ENCODE data around the gene CD1C. TPM values are rescaled to one million over a fixed set of nuclear protein-coding genes. Genes with fewer than 3 reads are reported as not detected.

The CD1C gene
- total RNA-seq, 1 experiment from 2014 or later, result not detected

DNA sequence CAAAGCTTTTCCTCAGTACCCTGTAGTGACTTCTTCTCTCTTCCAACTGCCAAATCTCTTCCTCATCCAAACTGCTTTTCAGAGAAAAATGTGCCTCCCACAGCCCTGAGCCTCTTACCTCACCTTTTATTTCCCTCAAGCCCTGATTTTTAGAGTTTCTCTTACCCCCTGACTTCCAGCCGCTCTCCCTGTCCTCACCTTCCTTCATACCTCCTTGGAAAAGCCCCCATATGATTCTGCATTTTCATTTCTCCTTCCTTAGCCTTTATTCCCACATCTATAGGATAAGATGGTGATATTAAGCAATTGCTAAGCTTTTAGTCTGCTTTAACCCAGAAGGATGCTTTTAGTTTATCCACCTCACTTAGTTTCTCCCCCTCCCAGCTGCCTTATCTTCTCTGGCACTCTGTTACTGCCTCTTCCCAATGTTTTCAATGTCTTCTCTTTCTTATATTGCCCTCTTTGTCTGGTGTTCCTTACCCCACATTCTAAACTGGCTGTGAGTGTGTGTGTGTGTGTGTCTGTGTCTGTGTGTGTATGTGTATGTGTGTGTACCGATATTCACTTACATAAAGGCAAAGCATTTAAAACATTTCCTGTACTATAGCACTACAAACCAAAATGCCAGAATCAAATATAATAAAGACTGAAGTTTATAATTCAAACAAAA, 41.9 kb downstream of the CD1C start, which contains the start of gene CD1B:
CD1B (minus strand) TSS at position 51 of the 670 bp plus-strand sequence. CDS start 108 bp downstream, outside the sequence.
- ChIA-PET CTCF (no interaction called here), POLR2A (ENCODE audit: unreplicated experiment) (no interaction called here)
- Histone ChIP-seq H3K36me3 (ENCODE audit: low read depth, low read length) (no peaks in the 10 kb centered on the region), H2AFZ (ENCODE audit: low read length) (no peak within 1 kb of the TSS), H3K9me3 (ENCODE audit: low read length) (0 out of 2 replicates have a peak, but pooled peaks cover 4% of the 10 kb centered on the region), H3K27me3 (ENCODE audit: low read length) (peaks cover 20% of the 10 kb centered on the region), H3K4me3 (ENCODE audit: low read length) (no peak within 1 kb of the TSS), H3K79me2 (ENCODE audit: low read length) (no peaks in the 10 kb centered on the region), H3K9me2 (replicated peaks; ENCODE audit: low read length) (no peaks in the 10 kb centered on the region), H3K27ac (ENCODE audit: low read length) (no peak within 1 kb of the TSS), H3F3A (ENCODE audit: low read length, unreplicated experiment) (no peaks in the 10 kb centered on the region), H3K4me1 (ENCODE audit: insufficient read depth, low read length) (no peaks in the 10 kb centered on the region), H3K9ac (ENCODE audit: low read length) (no peak within 1 kb of the TSS), H4K20me1 (ENCODE audit: low read length) (no peaks in the 10 kb centered on the region), H3K4me2 (ENCODE audit: low read length) (no peak within 1 kb of the TSS)
- DNase-seq (no peak), ATAC-seq (no peak)
- no TSS peak for BruUV-seq (replicated peaks)
- intact Hi-C loops (cut with micrococcal nuclease), result no loop called here
- TF ChIP-seq EZH2phosphoT487 (IDR thresholded peaks at IDR 0.05; ENCODE audit: borderline replicate concordance, low read length), result no peak

DNA sequence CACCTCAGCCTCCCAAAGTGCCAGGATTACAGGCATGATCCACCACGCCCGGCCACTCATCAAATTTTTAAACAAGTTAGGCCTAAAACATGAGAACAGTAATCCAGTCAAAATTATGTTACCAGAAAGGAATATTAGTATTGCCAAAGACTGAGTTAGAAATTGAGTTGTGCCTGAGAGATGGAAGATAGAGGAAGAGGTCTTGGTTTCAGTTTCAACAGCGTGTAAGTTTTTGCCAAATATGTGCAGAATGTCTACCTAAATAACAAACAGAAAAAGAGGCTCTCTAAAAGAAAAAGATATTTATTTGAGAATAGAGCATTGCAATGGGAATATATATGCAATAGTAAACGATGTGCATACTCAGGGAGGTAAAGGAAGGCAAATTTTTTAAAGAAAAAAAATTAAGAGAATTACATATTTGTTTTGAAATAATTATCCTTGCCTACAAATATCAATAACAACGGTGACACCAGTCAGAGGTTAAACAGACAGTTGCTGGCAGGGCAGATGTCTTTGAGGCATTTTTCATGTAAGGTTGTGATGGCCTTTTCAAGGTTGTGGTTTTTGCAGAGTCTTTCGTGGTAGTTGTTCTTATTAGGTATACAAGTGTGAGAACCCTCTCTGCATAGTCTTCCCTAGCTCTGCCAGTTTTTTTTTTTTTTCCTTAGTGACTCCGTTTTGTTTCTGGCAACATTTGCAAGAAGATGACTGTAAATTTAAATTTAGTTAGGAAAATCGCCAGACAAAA, 43.9 kb downstream of the CD1C start:
- no peaks in the 10 kb centered on the region for H3K36me3 ChIP-seq (ENCODE audit: low read depth, low read length)
- 0 out of 2 replicates have a peak, but pooled peaks cover 4% of the 10 kb centered on the region for H3K9me3 ChIP-seq (ENCODE audit: low read length)
- H3K9ac ChIP-seq (ENCODE audit: low read length), result no peak overlapping the region
- ChIA-PET CTCF (no interaction called here), POLR2A (ENCODE audit: unreplicated experiment) (no interaction called here)
- H3K27ac ChIP-seq (ENCODE audit: low read length), result no peak overlapping the region
- no peak overlapping the region for H3K4me3 ChIP-seq (ENCODE audit: low read length)
- no peaks in the 10 kb centered on the region for H3F3A ChIP-seq (ENCODE audit: low read length, unreplicated experiment)
- no peak for TF ChIP-seq EZH2 (IDR thresholded peaks at IDR 0.05; ENCODE audit: low read length, unreplicated experiment)
- TF ChIP-seq EZH2phosphoT487 (IDR thresholded peaks at IDR 0.05; ENCODE audit: borderline replicate concordance, low read length), result no peak
- TF ChIP-seq, protein P1, sequence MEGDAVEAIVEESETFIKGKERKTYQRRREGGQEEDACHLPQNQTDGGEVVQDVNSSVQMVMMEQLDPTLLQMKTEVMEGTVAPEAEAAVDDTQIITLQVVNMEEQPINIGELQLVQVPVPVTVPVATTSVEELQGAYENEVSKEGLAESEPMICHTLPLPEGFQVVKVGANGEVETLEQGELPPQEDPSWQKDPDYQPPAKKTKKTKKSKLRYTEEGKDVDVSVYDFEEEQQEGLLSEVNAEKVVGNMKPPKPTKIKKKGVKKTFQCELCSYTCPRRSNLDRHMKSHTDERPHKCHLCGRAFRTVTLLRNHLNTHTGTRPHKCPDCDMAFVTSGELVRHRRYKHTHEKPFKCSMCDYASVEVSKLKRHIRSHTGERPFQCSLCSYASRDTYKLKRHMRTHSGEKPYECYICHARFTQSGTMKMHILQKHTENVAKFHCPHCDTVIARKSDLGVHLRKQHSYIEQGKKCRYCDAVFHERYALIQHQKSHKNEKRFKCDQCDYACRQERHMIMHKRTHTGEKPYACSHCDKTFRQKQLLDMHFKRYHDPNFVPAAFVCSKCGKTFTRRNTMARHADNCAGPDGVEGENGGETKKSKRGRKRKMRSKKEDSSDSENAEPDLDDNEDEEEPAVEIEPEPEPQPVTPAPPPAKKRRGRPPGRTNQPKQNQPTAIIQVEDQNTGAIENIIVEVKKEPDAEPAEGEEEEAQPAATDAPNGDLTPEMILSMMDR (conservative IDR thresholded peaks at IDR 0.05; ENCODE audit: low read depth, low read length), result no peak
- H4K20me1 ChIP-seq (ENCODE audit: low read length), result no peaks in the 10 kb centered on the region
- no peak overlapping the region for H3K4me2 ChIP-seq (ENCODE audit: low read length)
- H3K9me2 ChIP-seq (replicated peaks; ENCODE audit: low read length), result no peaks in the 10 kb centered on the region
- no peaks in the 10 kb centered on the region for H3K4me1 ChIP-seq (ENCODE audit: insufficient read depth, low read length)
- no peak overlapping the region for H2AFZ ChIP-seq (ENCODE audit: low read length)
- peaks cover 20% of the 10 kb centered on the region for H3K27me3 ChIP-seq (ENCODE audit: low read length)
- intact Hi-C loops (cut with micrococcal nuclease), result no loop called here
- BruUV-seq (replicated peaks), result no TSS peak
- ATAC-seq, result no peak
- no peaks in the 10 kb centered on the region for H3K79me2 ChIP-seq (ENCODE audit: low read length)
- DNase-seq, result no peak

DNA sequence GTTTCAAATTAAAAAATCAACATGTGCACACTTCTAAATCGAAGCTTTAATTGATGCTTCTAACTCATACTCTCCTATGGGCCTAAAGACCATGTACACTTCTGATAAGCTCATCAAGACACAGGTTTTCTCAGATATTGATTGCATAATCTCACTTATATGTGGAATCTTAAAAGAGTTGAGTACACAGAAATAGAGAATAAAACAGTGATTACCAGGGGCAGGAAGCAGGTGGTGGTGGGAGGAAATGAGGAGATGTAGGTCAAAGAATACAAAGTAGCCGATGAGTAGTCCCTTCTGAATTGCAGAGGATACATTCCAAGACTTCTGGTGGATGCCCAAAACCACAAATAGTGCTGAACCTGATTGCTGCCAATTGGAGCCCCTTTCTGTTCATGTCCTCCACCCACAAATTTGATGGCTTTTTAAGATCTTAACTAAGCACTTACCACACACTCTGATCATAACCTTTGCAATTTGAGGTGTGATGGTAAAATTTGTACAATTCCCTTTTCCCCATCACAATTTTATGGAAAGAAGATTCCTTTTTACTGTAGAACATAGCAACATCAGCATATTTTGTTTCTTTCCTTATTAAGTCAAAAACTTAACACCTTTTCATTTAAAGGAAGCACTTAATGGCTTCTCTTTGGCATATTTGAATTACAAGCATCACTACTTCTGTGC, 44.9 kb downstream of the CD1C start:
- no peaks in the 10 kb centered on the region for H3F3A ChIP-seq (ENCODE audit: low read length, unreplicated experiment)
- no peak overlapping the region for H3K9ac ChIP-seq (ENCODE audit: low read length)
- H3K9me3 ChIP-seq (ENCODE audit: low read length), result 0 out of 2 replicates have a peak, but pooled peaks cover 4% of the 10 kb centered on the region
- no peaks in the 10 kb centered on the region for H4K20me1 ChIP-seq (ENCODE audit: low read length)
- H3K27me3 ChIP-seq (ENCODE audit: low read length), result peaks cover 19% of the 10 kb centered on the region
- no peaks in the 10 kb centered on the region for H3K79me2 ChIP-seq (ENCODE audit: low read length)
- ChIA-PET POLR2A (ENCODE audit: unreplicated experiment) (no interaction called here), CTCF (no interaction called here)
- no peak overlapping the region for H3K27ac ChIP-seq (ENCODE audit: low read length)
- ATAC-seq (no peak), DNase-seq (no peak)
- no peak overlapping the region for H2AFZ ChIP-seq (ENCODE audit: low read length)
- no peak overlapping the region for H3K4me3 ChIP-seq (ENCODE audit: low read length)
- no peaks in the 10 kb centered on the region for H3K4me1 ChIP-seq (ENCODE audit: insufficient read depth, low read length)
- BruUV-seq (replicated peaks), result no TSS peak
- H3K4me2 ChIP-seq (ENCODE audit: low read length), result no peak overlapping the region
- TF ChIP-seq EZH2 (IDR thresholded peaks at IDR 0.05; ENCODE audit: low read length, unreplicated experiment), result no peak
- TF ChIP-seq EZH2phosphoT487 (IDR thresholded peaks at IDR 0.05; ENCODE audit: borderline replicate concordance, low read length), result no peak
- TF ChIP-seq, protein P1 (conservative IDR thresholded peaks at IDR 0.05; ENCODE audit: low read depth, low read length), result no peak
- no peaks in the 10 kb centered on the region for H3K36me3 ChIP-seq (ENCODE audit: low read depth, low read length)
- intact Hi-C loops (cut with micrococcal nuclease), result no loop called here
- no peaks in the 10 kb centered on the region for H3K9me2 ChIP-seq (replicated peaks; ENCODE audit: low read length)

All from PC-3 (cell line).